ENCODE measurements around the gene WFDC9.
"Not testable (repeated sequence)": the region's sequence is repeated elsewhere in the genome, so short reads cannot be mapped to it uniquely, and the experiment has no call there.

WFDC9 gene

GRCh38 chr20:45593498-45593897 is 37.6 kb downstream of the WFDC9 start:
- no peak for DNase-seq (ENCODE audit: low read depth in 2 of 2, low spot score in 1 of 2)

- DNase-seq (ENCODE audit: low read depth in 2 of 2, low spot score in 1 of 2): no peak
Observed at GRCh38 chr20:45592574-45593189, 38.4 kb downstream of the WFDC9 start.

- no peak for DNase-seq (ENCODE audit: low read depth in 2 of 2, low spot score in 1 of 2)
Observed at GRCh38 chr20:45589725-45590124, 41.4 kb downstream of the WFDC9 start.

GRCh38 chr20:45588800-45589199 is 42.3 kb downstream of the WFDC9 start:
- DNase-seq (ENCODE audit: low read depth in 2 of 2, low spot score in 1 of 2): no peak

GRCh38 chr20:45585986-45586385 is 45.1 kb downstream of the WFDC9 start:
- not testable (repeated sequence) for DNase-seq (ENCODE audit: low read depth in 2 of 2, low spot score in 1 of 2)

- DNase-seq (ENCODE audit: low read depth in 2 of 2, low spot score in 1 of 2): not testable (repeated sequence)
Observed at GRCh38 chr20:45584294-45584693, 46.8 kb downstream of the WFDC9 start.

- DNase-seq (ENCODE audit: low read depth in 2 of 2, low spot score in 1 of 2): no peak
Observed at GRCh38 chr20:45583502-45583901, 47.6 kb downstream of the WFDC9 start.

GRCh38 chr20:45581702-45582101 is 49.4 kb downstream of the WFDC9 start:
- DNase-seq (ENCODE audit: low read depth in 2 of 2, low spot score in 1 of 2): no peak

- DNase-seq (ENCODE audit: low read depth in 2 of 2, low spot score in 1 of 2): no peak
Observed at GRCh38 chr20:45579184-45579583, 51.9 kb downstream of the WFDC9 start, which contains the start of gene WFDC8. Gene WFDC8 (minus strand): TSS chr20:45579284. CDS start chr20:45579247, 37 bp downstream.

- no peak for DNase-seq (ENCODE audit: low read depth in 2 of 2, low spot score in 1 of 2)
Observed at GRCh38 chr20:45578231-45578630, 52.9 kb downstream of the WFDC9 start.

GRCh38 chr20:45576995-45577394 is 54.1 kb downstream of the WFDC9 start:
- no peak for DNase-seq (ENCODE audit: low read depth in 2 of 2, low spot score in 1 of 2)

- no peak for DNase-seq (ENCODE audit: low read depth in 2 of 2, low spot score in 1 of 2)
Observed at GRCh38 chr20:45575931-45576330, 55.2 kb downstream of the WFDC9 start.

GRCh38 chr20:45569650-45570049 is 61.4 kb downstream of the WFDC9 start:
- DNase-seq (ENCODE audit: low read depth in 2 of 2, low spot score in 1 of 2): not testable (repeated sequence)

- DNase-seq (ENCODE audit: low read depth in 2 of 2, low spot score in 1 of 2): no peak
Observed at GRCh38 chr20:45564760-45565276, 66.3 kb downstream of the WFDC9 start.

All from stimulated activated CD8-positive, alpha-beta memory T cell treated with anti-CD3 and anti-CD28 coated beads, Interleukin-4, amount 100 ng/mL, for 1 hour (primary cell).